ENCODE results near the gene YBX3. TPM values are rescaled to one million over a fixed set of nuclear protein-coding genes. Genes with fewer than 3 reads are reported as not detected.

The YBX3 gene
- polyA plus RNA-seq, 1 donor (not counting 4 experiments of a cell fraction or from before 2014, with no cell fraction given), result 170 TPM

DNA sequence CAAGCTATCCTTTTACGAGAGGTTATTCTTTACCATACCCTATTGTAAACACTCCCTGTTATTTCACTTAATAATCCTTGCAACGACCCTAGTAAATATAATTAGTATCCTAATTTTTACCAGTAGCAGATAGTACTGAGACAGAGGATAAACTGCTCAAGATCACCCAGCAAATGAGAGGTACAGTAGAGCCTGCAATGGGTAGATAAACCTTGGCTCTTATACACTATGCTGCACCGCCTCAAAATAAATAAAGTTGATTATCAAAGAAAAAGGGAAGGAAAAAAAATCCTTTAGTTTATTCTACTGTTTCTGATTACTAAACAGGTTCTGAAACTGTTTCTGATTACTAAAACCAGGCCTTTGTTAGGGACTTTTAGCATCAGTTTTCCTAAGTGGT lies 22.5 kb downstream of the YBX3 start:
- Histone ChIP-seq H3K36me3 (ENCODE audit: control insufficient read depth in 2 of 2, extremely low read depth in 1 of 2, insufficient read depth in 2 of 2, low read length in 2 of 2) (peaks cover 22 to 26% of the 10 kb centered on the region in 2 experiments), H4K20me1 (ENCODE audit: control insufficient read depth, extremely low read depth, insufficient read depth, low read length) (peaks cover 2% of the 10 kb centered on the region), H3K4me1 (ENCODE audit: control insufficient read depth, extremely low read depth, insufficient read depth, low read length) (no peaks in the 10 kb centered on the region), H3K9me1 (ENCODE audit: control insufficient read depth, extremely low read depth, insufficient read depth, low read length) (no peaks in the 10 kb centered on the region), H3K27me3 (ENCODE audit: control insufficient read depth, extremely low read depth, insufficient read depth, low read length) (no peaks in the 10 kb centered on the region), H3K4me2 (ENCODE audit: control insufficient read depth, extremely low read depth, insufficient read depth, low read depth, low read length) (no peak overlapping the region), H3K79me2 (ENCODE audit: control insufficient read depth, insufficient read depth, low read length) (peaks cover 8% of the 10 kb centered on the region), H3K9ac (ENCODE audit: control insufficient read depth, extremely low read depth, insufficient read depth, low read length) (no peak overlapping the region), H2AFZ (ENCODE audit: control insufficient read depth, low read length) (no peak overlapping the region), H3K9me3 (ENCODE audit: control insufficient read depth, low read depth, low read length) (no peaks in the 10 kb centered on the region), H3K4me3 (ENCODE audit: control insufficient read depth in 2 of 3, extremely low read depth in 1 of 3, insufficient read depth in 2 of 3, low read depth in 1 of 3, low read length in 3 of 3) (no peak overlapping the region), H3K27ac (ENCODE audit: control insufficient read depth, insufficient read depth, low read length) (no peak overlapping the region)
- DNase-seq (ENCODE audit: low read depth, low spot score), result no peak
- no peak for FAIRE-seq
- dilution Hi-C loops (cut with MboI; ENCODE audit: extremely low pct_ligation_motif_present, low sequenced_read_pairs), result no loop called here
- TF ChIP-seq, protein P1, sequence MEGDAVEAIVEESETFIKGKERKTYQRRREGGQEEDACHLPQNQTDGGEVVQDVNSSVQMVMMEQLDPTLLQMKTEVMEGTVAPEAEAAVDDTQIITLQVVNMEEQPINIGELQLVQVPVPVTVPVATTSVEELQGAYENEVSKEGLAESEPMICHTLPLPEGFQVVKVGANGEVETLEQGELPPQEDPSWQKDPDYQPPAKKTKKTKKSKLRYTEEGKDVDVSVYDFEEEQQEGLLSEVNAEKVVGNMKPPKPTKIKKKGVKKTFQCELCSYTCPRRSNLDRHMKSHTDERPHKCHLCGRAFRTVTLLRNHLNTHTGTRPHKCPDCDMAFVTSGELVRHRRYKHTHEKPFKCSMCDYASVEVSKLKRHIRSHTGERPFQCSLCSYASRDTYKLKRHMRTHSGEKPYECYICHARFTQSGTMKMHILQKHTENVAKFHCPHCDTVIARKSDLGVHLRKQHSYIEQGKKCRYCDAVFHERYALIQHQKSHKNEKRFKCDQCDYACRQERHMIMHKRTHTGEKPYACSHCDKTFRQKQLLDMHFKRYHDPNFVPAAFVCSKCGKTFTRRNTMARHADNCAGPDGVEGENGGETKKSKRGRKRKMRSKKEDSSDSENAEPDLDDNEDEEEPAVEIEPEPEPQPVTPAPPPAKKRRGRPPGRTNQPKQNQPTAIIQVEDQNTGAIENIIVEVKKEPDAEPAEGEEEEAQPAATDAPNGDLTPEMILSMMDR (optimal IDR thresholded peaks at IDR 0.05 in 1 of 3, IDR thresholded peaks at IDR 0.05 in 1 of 3, conservative IDR thresholded peaks at IDR 0.05 in 1 of 3; ENCODE audit: extremely low read depth in 1 of 3, insufficient read depth in 2 of 3, low read length in 3 of 3), result no peak
- TF ChIP-seq EZH2 (IDR thresholded peaks at IDR 0.05; ENCODE audit: low read length), result no peak

DNA sequence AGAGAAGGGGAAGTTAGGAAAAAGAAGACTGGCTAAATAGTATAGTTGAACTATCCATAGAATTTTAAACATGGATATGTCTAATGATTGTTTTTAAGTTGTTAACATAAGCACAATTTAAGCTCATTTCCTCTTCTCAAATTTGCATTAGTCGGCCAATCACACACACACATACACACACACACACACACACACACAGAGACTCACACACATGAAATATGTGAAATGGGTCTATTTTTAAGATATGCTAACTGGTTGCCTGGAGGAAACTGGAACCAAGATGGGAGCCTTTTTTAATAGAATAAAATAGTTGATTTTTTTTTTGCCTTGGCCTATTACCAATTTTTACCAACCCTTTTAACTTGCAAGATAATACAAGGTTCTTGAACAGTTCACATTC lies 25.3 kb downstream of the YBX3 start:
- Histone ChIP-seq H3K9ac (ENCODE audit: control insufficient read depth, extremely low read depth, insufficient read depth, low read length) (no peak overlapping the region), H3K79me2 (ENCODE audit: control insufficient read depth, insufficient read depth, low read length) (peaks cover 2% of the 10 kb centered on the region), H3K4me1 (ENCODE audit: control insufficient read depth, extremely low read depth, insufficient read depth, low read length) (no peaks in the 10 kb centered on the region), H3K9me1 (ENCODE audit: control insufficient read depth, extremely low read depth, insufficient read depth, low read length) (no peaks in the 10 kb centered on the region), H3K27me3 (ENCODE audit: control insufficient read depth, extremely low read depth, insufficient read depth, low read length) (no peaks in the 10 kb centered on the region), H3K9me3 (ENCODE audit: control insufficient read depth, low read depth, low read length) (no peaks in the 10 kb centered on the region), H3K36me3 (ENCODE audit: control insufficient read depth in 2 of 2, extremely low read depth in 1 of 2, insufficient read depth in 2 of 2, low read length in 2 of 2) (peaks cover 16 to 18% of the 10 kb centered on the region in 2 experiments), H3K27ac (ENCODE audit: control insufficient read depth, insufficient read depth, low read length) (no peak overlapping the region), H3K4me2 (ENCODE audit: control insufficient read depth, extremely low read depth, insufficient read depth, low read depth, low read length) (no peak overlapping the region), H2AFZ (ENCODE audit: control insufficient read depth, low read length) (no peak overlapping the region), H3K4me3 (ENCODE audit: control insufficient read depth in 2 of 3, extremely low read depth in 1 of 3, insufficient read depth in 2 of 3, low read depth in 1 of 3, low read length in 3 of 3) (no peak overlapping the region), H4K20me1 (ENCODE audit: control insufficient read depth, extremely low read depth, insufficient read depth, low read length) (peaks cover 2% of the 10 kb centered on the region)
- no peak for FAIRE-seq
- TF ChIP-seq EZH2 (IDR thresholded peaks at IDR 0.05; ENCODE audit: low read length), result no peak
- TF ChIP-seq, protein P1 (optimal IDR thresholded peaks at IDR 0.05 in 1 of 3, IDR thresholded peaks at IDR 0.05 in 1 of 3, conservative IDR thresholded peaks at IDR 0.05 in 1 of 3; ENCODE audit: extremely low read depth in 1 of 3, insufficient read depth in 2 of 3, low read length in 3 of 3), result no peak
- no peak for DNase-seq (ENCODE audit: low read depth, low spot score)
- dilution Hi-C loops (cut with MboI; ENCODE audit: extremely low pct_ligation_motif_present, low sequenced_read_pairs), result no loop called here
